ENCODE results near the gene CCDC171. TPM values are rescaled to one million over a fixed set of nuclear protein-coding genes. Genes with fewer than 3 reads are reported as not detected.

The CCDC171 gene
- total RNA-seq, 1 experiment from 2014 or later: 2.8 TPM

DNA sequence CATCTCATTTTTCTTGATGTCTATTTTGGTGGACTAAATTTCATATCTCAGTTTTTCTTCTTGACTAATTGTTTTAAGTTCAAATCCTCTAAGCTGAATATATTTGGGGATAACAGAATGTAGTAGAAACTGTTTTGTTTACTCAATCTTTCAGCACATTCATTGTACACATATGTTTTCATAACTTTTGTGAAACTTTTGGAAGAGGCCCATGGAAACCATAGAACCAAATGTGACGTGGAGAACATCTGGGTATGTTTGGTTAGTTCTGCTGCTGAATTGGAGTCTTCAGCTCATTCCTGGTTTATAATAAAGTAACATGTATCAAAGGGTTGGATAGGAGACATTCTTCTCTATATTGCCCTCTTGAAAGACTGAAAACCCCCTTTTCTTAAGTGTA is 88.4 kb downstream of the CCDC171 start (continued):
- TF ChIP-seq CREB1 (CRISPR knock-in tag; IDR thresholded peaks at IDR 0.05): no peak

DNA sequence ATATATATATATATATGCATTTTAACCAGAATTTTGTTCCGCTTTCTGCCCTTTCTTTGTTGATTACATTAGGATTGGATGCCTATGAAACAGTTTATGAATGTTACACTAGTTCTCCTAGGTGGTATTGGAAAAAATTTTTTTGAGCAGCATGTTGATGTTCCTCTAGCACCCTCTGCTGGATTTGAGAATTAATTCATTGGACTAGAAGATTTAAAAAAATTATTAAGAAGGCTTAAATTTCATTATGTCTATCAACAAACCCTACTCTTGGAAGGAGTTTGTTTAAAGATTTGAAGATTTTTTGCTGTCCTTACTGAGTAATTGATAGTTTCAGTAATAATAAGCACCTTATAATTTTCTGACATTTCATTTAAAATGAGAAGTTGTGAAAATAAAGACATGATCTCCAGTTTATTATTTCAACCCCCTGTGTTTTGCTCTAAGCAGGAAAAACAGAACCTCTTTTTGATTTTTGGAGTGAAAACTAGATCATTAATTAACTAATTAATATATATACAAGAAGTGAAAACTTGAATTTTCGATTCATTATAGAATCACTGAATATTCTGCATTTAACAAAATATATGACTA is 89.6 kb downstream of the CCDC171 start:
- H3K9me3 Mint-ChIP-seq: peaks cover 38% of the 10 kb centered on the region
- ATAC-seq (no peak), DNase-seq (ENCODE audit: low spot score) (no peak)
- H3K36me3 Mint-ChIP-seq: peaks cover 18% of the 10 kb centered on the region
- CTCF ChIA-PET: no interaction called here
- H3K27me3 Mint-ChIP-seq (ENCODE audit: low read depth): peaks cover 3% of the 10 kb centered on the region; the same call in 1 of the 2 replicates
- TF ChIP-seq, protein P1, sequence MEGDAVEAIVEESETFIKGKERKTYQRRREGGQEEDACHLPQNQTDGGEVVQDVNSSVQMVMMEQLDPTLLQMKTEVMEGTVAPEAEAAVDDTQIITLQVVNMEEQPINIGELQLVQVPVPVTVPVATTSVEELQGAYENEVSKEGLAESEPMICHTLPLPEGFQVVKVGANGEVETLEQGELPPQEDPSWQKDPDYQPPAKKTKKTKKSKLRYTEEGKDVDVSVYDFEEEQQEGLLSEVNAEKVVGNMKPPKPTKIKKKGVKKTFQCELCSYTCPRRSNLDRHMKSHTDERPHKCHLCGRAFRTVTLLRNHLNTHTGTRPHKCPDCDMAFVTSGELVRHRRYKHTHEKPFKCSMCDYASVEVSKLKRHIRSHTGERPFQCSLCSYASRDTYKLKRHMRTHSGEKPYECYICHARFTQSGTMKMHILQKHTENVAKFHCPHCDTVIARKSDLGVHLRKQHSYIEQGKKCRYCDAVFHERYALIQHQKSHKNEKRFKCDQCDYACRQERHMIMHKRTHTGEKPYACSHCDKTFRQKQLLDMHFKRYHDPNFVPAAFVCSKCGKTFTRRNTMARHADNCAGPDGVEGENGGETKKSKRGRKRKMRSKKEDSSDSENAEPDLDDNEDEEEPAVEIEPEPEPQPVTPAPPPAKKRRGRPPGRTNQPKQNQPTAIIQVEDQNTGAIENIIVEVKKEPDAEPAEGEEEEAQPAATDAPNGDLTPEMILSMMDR (IDR thresholded peaks at IDR 0.05): peak; percentile 34; the same call in 1 of the 2 replicates
- TF ChIP-seq EMX1 (CRISPR knock-in tag; IDR thresholded peaks at IDR 0.05): no peak
- TF ChIP-seq AR (CRISPR knock-in tag; IDR thresholded peaks at IDR 0.05): no peak
- H3K4me3 Mint-ChIP-seq: no peak overlapping the region
- H3K27ac Mint-ChIP-seq: no peak overlapping the region
- no peaks in the 10 kb centered on the region for H3K4me1 Mint-ChIP-seq
- POLR2A ChIA-PET: no interaction called here

DNA sequence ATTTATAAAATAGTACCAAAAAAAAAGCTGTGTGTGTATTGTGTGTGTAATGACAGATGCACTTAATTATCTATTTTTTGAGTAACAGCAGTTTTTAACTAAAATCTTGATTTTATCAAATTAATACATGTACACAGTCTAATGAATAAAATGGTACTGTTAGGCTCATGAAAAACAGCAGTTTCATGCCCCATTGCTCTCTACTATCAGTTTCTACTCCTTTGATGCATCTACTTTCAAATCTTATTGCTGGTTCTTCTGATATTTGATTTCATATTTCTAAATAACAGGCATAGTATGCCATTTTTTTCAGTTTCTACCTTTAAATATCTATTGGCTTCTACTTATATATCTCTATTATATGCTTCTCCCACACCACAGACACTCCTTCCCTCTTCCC is 117.4 kb downstream of the CCDC171 start:
- ChIA-PET POLR2A (interaction anchor here (0.6 kb wide), 1 partner anchor 1240 kb away, joined by 3 read pairs; no protein-coding TSS in a partner anchor), CTCF (interaction anchor here (0.6 kb wide), 1 partner anchor 535 kb away, joined by 4 read pairs; no protein-coding TSS in a partner anchor)
- Mint-ChIP-seq H3K4me3 (no peak overlapping the region), H3K27me3 (ENCODE audit: low read depth) (no peaks in the 10 kb centered on the region), H3K4me1 (no peaks in the 10 kb centered on the region), H3K9me3 (peaks cover 18% of the 10 kb centered on the region), H3K36me3 (peaks cover 5% of the 10 kb centered on the region; the same call in 1 of the 2 replicates), H3K27ac (no peak overlapping the region)
- no peak for ATAC-seq
- DNase-seq (ENCODE audit: low spot score): no peak
- no peak for TF ChIP-seq NFATC4 (CRISPR knock-in tag; IDR thresholded peaks at IDR 0.05)
- no peak for TF ChIP-seq IRF1 (CRISPR knock-in tag; IDR thresholded peaks at IDR 0.05)
- TF ChIP-seq FOXP4 (CRISPR knock-in tag; IDR thresholded peaks at IDR 0.05): no peak
- no peak for TF ChIP-seq ERG (CRISPR knock-in tag; IDR thresholded peaks at IDR 0.05)
- no peak for TF ChIP-seq TP53 (CRISPR knock-in tag; IDR thresholded peaks at IDR 0.05)
- no peak for TF ChIP-seq GABPB1 (CRISPR knock-in tag; IDR thresholded peaks at IDR 0.05)
- TF ChIP-seq, protein P2, sequence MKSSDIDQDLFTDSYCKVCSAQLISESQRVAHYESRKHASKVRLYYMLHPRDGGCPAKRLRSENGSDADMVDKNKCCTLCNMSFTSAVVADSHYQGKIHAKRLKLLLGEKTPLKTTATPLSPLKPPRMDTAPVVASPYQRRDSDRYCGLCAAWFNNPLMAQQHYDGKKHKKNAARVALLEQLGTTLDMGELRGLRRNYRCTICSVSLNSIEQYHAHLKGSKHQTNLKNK (CRISPR knock-in tag; IDR thresholded peaks at IDR 0.05): no peak
- TF ChIP-seq SMAD3 (CRISPR knock-in tag; IDR thresholded peaks at IDR 0.05; ENCODE audit: borderline replicate concordance): no peak
- TF ChIP-seq NR3C1 (CRISPR knock-in tag; conservative IDR thresholded peaks at IDR 0.05; ENCODE audit: low read depth): no peak
- TF ChIP-seq, protein P3, sequence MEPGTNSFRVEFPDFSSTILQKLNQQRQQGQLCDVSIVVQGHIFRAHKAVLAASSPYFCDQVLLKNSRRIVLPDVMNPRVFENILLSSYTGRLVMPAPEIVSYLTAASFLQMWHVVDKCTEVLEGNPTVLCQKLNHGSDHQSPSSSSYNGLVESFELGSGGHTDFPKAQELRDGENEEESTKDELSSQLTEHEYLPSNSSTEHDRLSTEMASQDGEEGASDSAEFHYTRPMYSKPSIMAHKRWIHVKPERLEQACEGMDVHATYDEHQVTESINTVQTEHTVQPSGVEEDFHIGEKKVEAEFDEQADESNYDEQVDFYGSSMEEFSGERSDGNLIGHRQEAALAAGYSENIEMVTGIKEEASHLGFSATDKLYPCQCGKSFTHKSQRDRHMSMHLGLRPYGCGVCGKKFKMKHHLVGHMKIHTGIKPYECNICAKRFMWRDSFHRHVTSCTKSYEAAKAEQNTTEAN (CRISPR knock-in tag; IDR thresholded peaks at IDR 0.05): no peak
- TF ChIP-seq, protein P4, sequence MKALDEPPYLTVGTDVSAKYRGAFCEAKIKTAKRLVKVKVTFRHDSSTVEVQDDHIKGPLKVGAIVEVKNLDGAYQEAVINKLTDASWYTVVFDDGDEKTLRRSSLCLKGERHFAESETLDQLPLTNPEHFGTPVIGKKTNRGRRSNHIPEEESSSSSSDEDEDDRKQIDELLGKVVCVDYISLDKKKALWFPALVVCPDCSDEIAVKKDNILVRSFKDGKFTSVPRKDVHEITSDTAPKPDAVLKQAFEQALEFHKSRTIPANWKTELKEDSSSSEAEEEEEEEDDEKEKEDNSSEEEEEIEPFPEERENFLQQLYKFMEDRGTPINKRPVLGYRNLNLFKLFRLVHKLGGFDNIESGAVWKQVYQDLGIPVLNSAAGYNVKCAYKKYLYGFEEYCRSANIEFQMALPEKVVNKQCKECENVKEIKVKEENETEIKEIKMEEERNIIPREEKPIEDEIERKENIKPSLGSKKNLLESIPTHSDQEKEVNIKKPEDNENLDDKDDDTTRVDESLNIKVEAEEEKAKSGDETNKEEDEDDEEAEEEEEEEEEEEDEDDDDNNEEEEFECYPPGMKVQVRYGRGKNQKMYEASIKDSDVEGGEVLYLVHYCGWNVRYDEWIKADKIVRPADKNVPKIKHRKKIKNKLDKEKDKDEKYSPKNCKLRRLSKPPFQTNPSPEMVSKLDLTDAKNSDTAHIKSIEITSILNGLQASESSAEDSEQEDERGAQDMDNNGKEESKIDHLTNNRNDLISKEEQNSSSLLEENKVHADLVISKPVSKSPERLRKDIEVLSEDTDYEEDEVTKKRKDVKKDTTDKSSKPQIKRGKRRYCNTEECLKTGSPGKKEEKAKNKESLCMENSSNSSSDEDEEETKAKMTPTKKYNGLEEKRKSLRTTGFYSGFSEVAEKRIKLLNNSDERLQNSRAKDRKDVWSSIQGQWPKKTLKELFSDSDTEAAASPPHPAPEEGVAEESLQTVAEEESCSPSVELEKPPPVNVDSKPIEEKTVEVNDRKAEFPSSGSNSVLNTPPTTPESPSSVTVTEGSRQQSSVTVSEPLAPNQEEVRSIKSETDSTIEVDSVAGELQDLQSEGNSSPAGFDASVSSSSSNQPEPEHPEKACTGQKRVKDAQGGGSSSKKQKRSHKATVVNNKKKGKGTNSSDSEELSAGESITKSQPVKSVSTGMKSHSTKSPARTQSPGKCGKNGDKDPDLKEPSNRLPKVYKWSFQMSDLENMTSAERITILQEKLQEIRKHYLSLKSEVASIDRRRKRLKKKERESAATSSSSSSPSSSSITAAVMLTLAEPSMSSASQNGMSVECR (CRISPR knock-in tag; IDR thresholded peaks at IDR 0.05; ENCODE audit: borderline replicate concordance): no peak
